HG02885 (cell line): ENCODE measurements around the gene SLC13A1.
A peak's percentile ranks its signal among the peaks of the same experiment; 100 is the strongest.

Source experiments
- ATAC-seq: cut with Tn5 transposase; IDR thresholded peaks from one replicate; pipeline ENCODE4 v1.9.1; 2021; ENCODE audit warnings: mild to moderate bottlenecking; ENCODE audit not compliant: unreplicated experiment, poor library complexity

Gene SLC13A1

DNA sequence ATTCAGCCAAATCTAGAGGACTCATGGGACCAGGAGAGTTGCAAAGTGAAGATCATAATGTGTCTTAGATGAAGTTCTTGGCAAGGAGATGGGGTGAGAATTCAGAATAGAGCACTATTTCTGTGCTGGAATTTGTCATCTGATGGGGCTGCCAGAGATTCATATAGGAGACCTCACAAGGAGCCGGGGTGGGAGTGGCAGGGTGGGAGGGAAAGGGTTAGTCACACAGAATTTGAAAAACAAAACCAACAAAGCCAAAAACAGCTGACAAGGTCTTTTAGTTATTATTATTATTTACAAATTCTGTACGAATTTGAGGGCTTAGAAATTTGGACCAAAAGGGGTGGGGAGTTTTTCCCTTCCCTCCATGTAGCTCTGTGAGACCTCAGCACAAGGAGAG lies 1.7 kb downstream of the SLC13A1 start:
- no peak for ATAC-seq

DNA sequence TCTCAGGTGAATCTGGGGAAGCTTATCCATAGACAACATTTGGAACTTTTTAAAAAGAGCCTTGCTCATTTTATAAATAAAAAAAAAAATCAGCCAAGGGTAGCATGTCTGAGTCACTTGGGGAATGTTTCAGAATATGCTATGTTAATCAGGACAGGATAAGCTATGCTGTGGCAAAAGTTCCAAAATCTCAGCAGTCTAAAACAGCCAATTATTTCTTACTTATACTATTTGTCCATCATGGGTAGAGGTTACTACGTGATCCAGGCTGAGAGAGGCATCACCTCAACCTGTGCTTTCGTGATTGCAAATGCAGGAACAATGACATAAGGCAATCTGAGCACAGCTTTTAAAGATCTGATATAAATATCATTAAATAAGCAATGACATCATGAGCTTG lies 6.5 kb downstream of the SLC13A1 start:
- ATAC-seq: no peak

- no peak for ATAC-seq
Observed at GRCh38 chr7:123191132-123191531, 8.6 kb downstream of the SLC13A1 start.

DNA sequence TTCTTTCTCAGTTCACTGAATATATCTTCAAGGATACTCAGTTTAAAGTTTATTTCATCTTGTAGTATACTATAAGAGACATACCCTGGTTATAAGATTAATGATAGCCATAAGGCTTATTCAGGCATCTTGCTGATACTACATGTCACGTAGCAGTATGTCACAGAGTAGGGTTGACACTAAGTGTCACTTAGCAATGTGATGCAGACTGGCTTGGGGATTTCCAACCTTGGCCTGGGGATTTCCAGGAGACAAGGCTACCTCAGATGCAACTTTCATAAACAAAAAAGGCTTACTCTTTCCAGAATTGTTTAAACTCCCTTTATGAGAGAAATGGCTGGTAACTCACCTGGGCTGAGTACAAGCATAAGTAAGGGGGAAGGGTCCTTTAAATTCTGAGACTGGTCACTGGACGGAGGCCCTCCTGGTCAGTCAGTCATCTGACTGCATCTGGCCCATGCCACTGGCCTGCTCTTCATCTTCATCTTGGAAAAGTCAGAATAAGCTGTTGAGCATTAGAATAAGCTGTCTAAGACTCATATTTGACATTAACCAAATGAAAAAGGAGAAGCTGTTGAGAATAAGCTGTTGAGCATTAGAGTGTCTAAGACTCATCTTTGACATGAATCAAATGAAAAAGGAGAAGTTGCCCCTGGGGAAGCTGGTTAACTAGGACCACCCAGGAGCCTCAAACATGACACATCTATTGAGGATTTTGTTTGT lies 9.5 kb downstream of the SLC13A1 start:
- peak; percentile 91 for ATAC-seq

DNA sequence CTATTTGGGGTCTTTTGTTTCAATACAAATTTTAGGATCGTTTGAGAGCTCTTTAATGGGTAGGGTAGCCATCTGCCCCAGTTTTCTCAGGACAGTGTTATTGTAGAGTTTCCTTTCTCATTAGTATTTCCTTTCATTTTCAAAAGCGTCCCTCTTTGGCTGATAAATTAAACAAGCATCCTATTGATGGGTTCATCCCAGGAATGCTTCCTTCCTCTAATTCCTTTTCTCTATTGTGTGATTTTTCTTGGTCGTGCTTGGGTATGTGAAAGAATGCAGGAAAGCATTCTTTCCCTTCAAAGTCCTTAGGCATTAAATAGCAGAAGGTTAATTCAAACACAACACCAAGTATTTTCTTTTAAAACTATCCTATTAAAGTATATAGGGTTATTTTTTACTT lies 14.0 kb downstream of the SLC13A1 start:
- ATAC-seq: no peak

DNA sequence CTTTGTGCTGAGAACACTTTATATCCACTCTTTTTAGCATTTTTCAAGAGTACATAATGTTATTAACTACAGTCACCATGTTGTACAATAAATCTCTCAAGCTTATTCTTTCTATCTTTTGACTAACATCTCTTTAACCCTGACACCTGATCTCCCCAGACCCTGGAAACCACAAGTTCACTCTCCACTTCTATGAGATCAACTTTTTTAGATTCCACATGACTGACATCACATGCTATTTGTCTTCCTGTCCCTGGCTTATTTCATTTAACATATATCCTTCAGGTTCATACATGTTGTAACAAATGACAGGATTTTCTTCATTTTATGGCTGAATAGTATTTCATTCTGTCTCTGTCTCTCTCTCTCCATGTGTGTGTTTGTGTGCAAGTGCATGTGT lies 15.5 kb downstream of the SLC13A1 start:
- no peak for ATAC-seq

GRCh38 chr7:123183431-123183830 lies 16.3 kb downstream of the SLC13A1 start:
- ATAC-seq: no peak

GRCh38 chr7:123177442-123177841 lies 22.3 kb downstream of the SLC13A1 start:
- no peak for ATAC-seq

GRCh38 chr7:123170333-123171246 lies 29.2 kb downstream of the SLC13A1 start:
- no peak for ATAC-seq

DNA sequence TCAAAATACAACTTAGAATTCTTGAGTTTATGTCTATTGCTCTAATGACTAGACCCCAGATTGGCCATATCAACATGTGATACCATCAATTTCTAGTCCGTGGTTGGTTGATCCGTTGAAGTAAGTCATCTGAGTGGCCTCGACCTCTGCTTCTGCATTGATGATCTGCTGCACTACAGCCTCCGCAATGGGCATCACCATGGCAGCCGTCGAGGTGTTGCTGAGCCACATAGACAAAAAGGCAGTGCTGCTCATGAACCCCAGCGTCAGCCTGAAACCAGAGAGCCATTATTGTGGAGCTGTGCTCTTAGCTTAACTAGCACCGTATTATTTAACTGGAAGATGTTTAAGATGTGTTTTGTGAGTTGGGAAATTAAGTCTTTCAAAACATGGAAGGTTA lies 30.7 kb downstream of the SLC13A1 start:
- no peak for ATAC-seq

GRCh38 chr7:123157606-123158005 lies 42.2 kb downstream of the SLC13A1 start:
- no peak for ATAC-seq

DNA sequence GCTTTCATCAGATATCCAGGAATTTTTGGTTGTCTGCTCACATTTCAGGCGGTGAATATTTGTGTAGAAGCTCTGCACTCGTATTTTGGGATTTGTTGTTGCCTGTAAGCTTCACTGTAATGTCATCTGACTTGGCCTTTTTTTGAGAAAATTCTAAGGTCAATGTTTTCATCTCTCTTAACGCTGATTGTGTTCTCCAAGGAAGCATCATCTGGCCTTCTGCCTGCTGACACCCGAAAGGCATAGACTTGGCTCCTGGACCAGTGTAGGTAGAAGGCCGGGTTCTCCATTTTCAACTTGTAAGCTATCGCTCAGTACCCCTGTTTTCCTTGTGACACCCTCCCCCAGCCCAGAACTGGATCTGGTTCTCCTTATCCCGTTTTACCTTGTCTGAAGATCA lies 44.2 kb downstream of the SLC13A1 start:
- ATAC-seq: no peak

GRCh38 chr7:123154231-123154860 lies 45.4 kb downstream of the SLC13A1 start:
- peak; percentile 96 for ATAC-seq

DNA sequence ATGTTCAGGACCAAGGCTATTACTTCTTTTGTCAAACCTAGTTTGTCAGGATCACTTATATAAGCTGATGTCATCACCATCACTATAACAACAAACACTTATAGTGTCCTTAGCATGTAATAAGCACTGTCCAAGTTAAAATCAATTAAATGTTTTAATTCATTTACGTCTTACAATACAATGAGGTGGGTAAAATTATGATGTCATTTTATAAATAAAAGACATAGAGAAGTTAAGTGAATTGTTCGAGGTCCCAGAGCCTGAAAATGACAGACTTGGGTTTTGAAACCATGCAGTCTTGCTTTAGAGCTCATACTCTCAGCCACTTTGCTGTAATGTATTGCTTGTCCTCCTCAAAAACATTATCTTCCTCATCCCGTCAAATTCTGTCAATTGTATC lies 48.3 kb downstream of the SLC13A1 start:
- ATAC-seq: no peak

GRCh38 chr7:123148813-123149212 lies 51.0 kb downstream of the SLC13A1 start:
- no peak for ATAC-seq

- ATAC-seq: no peak
Observed at GRCh38 chr7:123143252-123144006, 56.3 kb downstream of the SLC13A1 start.

DNA sequence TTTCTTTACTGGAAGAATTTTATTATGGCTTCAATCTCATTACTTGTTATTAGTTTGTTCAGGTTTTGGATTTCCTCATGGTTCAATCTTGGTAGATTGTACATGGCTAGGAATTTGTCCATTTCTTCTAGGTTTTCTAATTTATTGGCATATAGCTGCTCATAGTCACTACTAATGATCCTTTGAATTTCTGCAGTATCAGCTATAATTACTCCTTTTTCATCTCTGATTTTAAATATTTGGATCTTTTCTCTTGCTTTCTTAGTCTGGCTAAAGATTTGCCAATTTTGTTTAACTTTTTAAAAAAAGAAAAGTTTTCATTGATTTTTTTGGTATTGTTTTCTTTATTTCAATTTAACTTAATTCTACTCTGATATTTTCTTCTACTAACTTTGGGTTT lies 59.2 kb downstream of the SLC13A1 start:
- no peak for ATAC-seq

- no peak for ATAC-seq
Observed at GRCh38 chr7:123135960-123136359, 63.8 kb downstream of the SLC13A1 start.

GRCh38 chr7:123133924-123134323 lies 65.8 kb downstream of the SLC13A1 start:
- ATAC-seq: no peak

GRCh38 chr7:123131961-123132360 lies 67.8 kb downstream of the SLC13A1 start:
- no peak for ATAC-seq
